ENCODE measurements around the gene NMT1. TPM values are rescaled to one million over a fixed set of nuclear protein-coding genes. Genes with fewer than 3 reads are reported as not detected.

The NMT1 gene
- total RNA-seq, 4 donors from 2014 or later: 60.7 to 127 (median 71.5) TPM

- no peaks in the 10 kb centered on the region for H3K27me3 ChIP-seq
- H3K4me1 ChIP-seq: peaks cover 74 to 80% of the 10 kb centered on the region in 2 donors
- H3K27ac ChIP-seq: peak overlapping the region; percentile 93 to 100 (median 97)
- no peak overlapping the region for H3K4me3 ChIP-seq
- H3K36me3 ChIP-seq: no peaks in the 10 kb centered on the region
- H3K9me3 ChIP-seq: no peaks in the 10 kb centered on the region
- TF ChIP-seq POLR2A (IDR thresholded peaks at IDR 0.05) (no peak), CTCF (IDR thresholded peaks at IDR 0.05 in 4 of 5, conservative IDR thresholded peaks at IDR 0.05 in 1 of 5) (no peak)
- in situ Hi-C loops (cut with MboI; ENCODE audit: low sequenced_read_pairs in 4 of 4): loop anchor here in 1 of 4 donors (25.0 kb wide), 1 partner anchor 215 kb away; the partner anchor contains the start of gene GFAP
- intact Hi-C loops (cut with DNase I; ENCODE audit: low total_unique reads): loop anchor here (2.0 kb wide), 1 partner anchor 17 kb away; no protein-coding TSS in a partner anchor
- ATAC-seq: peak in 1 of 2 donors; percentile 5
- DNase-seq: peak in 1 of 2 donors; percentile 68
These were observed 66.6 kb downstream of the NMT1 start for GRCh38 chr17:45127548-45128300.

GRCh38 chr17:45128331-45128730 is 67.2 kb downstream of the NMT1 start:
- in situ Hi-C loops (cut with MboI; ENCODE audit: low sequenced_read_pairs in 4 of 4): loop anchor here in 1 of 4 donors (25.0 kb wide), 1 partner anchor 216 kb away; the partner anchor contains the start of gene GFAP
- intact Hi-C loops (cut with DNase I; ENCODE audit: low total_unique reads): loop anchor here (2.0 kb wide), 1 partner anchor 18 kb away; no protein-coding TSS in a partner anchor
- Histone ChIP-seq H3K9me3 (no peaks in the 10 kb centered on the region), H3K4me3 (no peak overlapping the region), H3K27me3 (no peaks in the 10 kb centered on the region), H3K36me3 (no peaks in the 10 kb centered on the region), H3K4me1 (peaks cover 72 to 82% of the 10 kb centered on the region in 2 donors), H3K27ac (peak overlapping the region; percentile 93 to 100 (median 97))
- TF ChIP-seq POLR2A (IDR thresholded peaks at IDR 0.05) (no peak), CTCF (IDR thresholded peaks at IDR 0.05 in 4 of 5, conservative IDR thresholded peaks at IDR 0.05 in 1 of 5) (no peak)
- ATAC-seq: no peak
- DNase-seq: no peak

- intact Hi-C loops (cut with DNase I; ENCODE audit: low total_unique reads): loop anchor here (2.0 kb wide), 1 partner anchor 18 kb away; no protein-coding TSS in a partner anchor
- H3K27ac ChIP-seq: peak overlapping the region; percentile 93 to 100 (median 97)
- no peak overlapping the region for H3K4me3 ChIP-seq
- in situ Hi-C loops (cut with MboI; ENCODE audit: low sequenced_read_pairs in 4 of 4): loop anchor here in 1 of 4 donors (25.0 kb wide), 1 partner anchor 217 kb away; the partner anchor contains the start of gene GFAP
- no peaks in the 10 kb centered on the region for H3K36me3 ChIP-seq
- ATAC-seq (no peak), DNase-seq (no peak)
- TF ChIP-seq POLR2A (IDR thresholded peaks at IDR 0.05) (no peak), CTCF (IDR thresholded peaks at IDR 0.05 in 4 of 5, conservative IDR thresholded peaks at IDR 0.05 in 1 of 5) (no peak)
- peaks cover 66 to 76% of the 10 kb centered on the region in 2 donors for H3K4me1 ChIP-seq
- no peaks in the 10 kb centered on the region for H3K9me3 ChIP-seq
- H3K27me3 ChIP-seq: no peaks in the 10 kb centered on the region
These were observed 67.9 kb downstream of the NMT1 start for GRCh38 chr17:45128989-45129388.

GRCh38 chr17:45129426-45129939 is 68.4 kb downstream of the NMT1 start:
- H3K27me3 ChIP-seq: no peaks in the 10 kb centered on the region
- no peaks in the 10 kb centered on the region for H3K36me3 ChIP-seq
- intact Hi-C loops (cut with DNase I; ENCODE audit: low total_unique reads): loop anchor here (2.0 kb wide), 1 partner anchor 19 kb away; no protein-coding TSS in a partner anchor
- ATAC-seq (peak; percentile 61 to 68), DNase-seq (peak; percentile 89)
- H3K27ac ChIP-seq: peak overlapping the region; percentile 93 to 100 (median 97)
- in situ Hi-C loops (cut with MboI; ENCODE audit: low sequenced_read_pairs in 4 of 4): loop anchor here in 1 of 4 donors (25.0 kb wide), 1 partner anchor 217 kb away; the partner anchor contains the start of gene GFAP
- H3K4me3 ChIP-seq: no peak overlapping the region
- peaks cover 61 to 71% of the 10 kb centered on the region in 2 donors for H3K4me1 ChIP-seq
- no peaks in the 10 kb centered on the region for H3K9me3 ChIP-seq
- TF ChIP-seq CTCF (IDR thresholded peaks at IDR 0.05 in 4 of 5, conservative IDR thresholded peaks at IDR 0.05 in 1 of 5): no peak
- no peak for TF ChIP-seq POLR2A (IDR thresholded peaks at IDR 0.05)

All from gastrocnemius medialis (tissue), 4 donors.